Keratinocyte (primary cell): ENCODE results near the gene CATSPERZ. TPM values are rescaled to one million over a fixed set of nuclear protein-coding genes. Genes with fewer than 3 reads are reported as not detected.
A peak's percentile ranks its signal among the peaks of the same experiment; 100 is the strongest.

Experiments used
- DNase-seq: peaks from one replicate; pipeline ENCODE4 v3.0.0-alpha.2; 2011; ENCODE audit warnings: low read depth, missing footprints, low spot score
- FAIRE-seq: peaks from 2 replicates; lab custom pipeline; 2011; peaks lifted over from hg19 to GRCh38; lab: Jason Lieb, UNC
- H2AFZ ChIP-seq: 2 replicates; pipeline ENCODE4 v1.6.0; 2012; ENCODE audit warnings: low read length, control low read depth, inconsistent platforms; ENCODE audit not compliant: control insufficient read depth
- H3K27ac ChIP-seq: 2 replicates; pipeline ENCODE4 v1.5.1; 2011; ENCODE audit warnings: low read length; ENCODE audit not compliant: control insufficient read depth, insufficient read depth
- H3K27me3 ChIP-seq: 3 replicates; pipeline ENCODE4 v1.6.0; 2011; ENCODE audit warnings: low read length; ENCODE audit not compliant: control insufficient read depth, insufficient read depth; ENCODE audit errors: extremely low read depth
- H3K36me3 ChIP-seq, 2 experiments: 2 replicates in 1 of 2; 3 replicates in 1 of 2; pipeline ENCODE4 v1.5.1; 2011; ENCODE audit warnings: low read length in 2 of 2, mild to moderate bottlenecking in 1 of 2; ENCODE audit not compliant: control insufficient read depth in 2 of 2, insufficient read depth in 2 of 2; ENCODE audit errors: extremely low read depth in 1 of 2
- H3K4me1 ChIP-seq: 3 replicates; pipeline ENCODE4 v1.5.1; 2011; ENCODE audit warnings: low read length; ENCODE audit not compliant: control insufficient read depth, insufficient read depth; ENCODE audit errors: extremely low read depth
- H3K4me2 ChIP-seq: 3 replicates; pipeline ENCODE4 v1.6.0; 2011; ENCODE audit warnings: low read depth, low read length; ENCODE audit not compliant: control insufficient read depth, insufficient read depth; ENCODE audit errors: extremely low read depth
- H3K4me3 ChIP-seq, 3 experiments: fragments of 200-600 bp in 1 of 3; sonication (generic) in 1 of 3; 2 replicates in 2 of 3; 3 replicates in 1 of 3; pipeline ENCODE4 v1.5.1; 2011 to 2016; ENCODE audit warnings: low read length in 3 of 3, mild to moderate bottlenecking in 3 of 3, control low read depth in 2 of 3, inconsistent platforms in 1 of 3, low read depth in 1 of 3, mixed read lengths in 1 of 3, mixed run types in 1 of 3, moderate library complexity in 1 of 3; ENCODE audit not compliant: control insufficient read depth in 2 of 3, insufficient read depth in 2 of 3; ENCODE audit errors: extremely low read depth in 1 of 3
- H3K79me2 ChIP-seq: 2 replicates; pipeline ENCODE4 v1.6.0; 2012; ENCODE audit warnings: low read length; ENCODE audit not compliant: control insufficient read depth, insufficient read depth
- H3K9ac ChIP-seq: 3 replicates; pipeline ENCODE4 v1.6.0; 2011; ENCODE audit warnings: low read length; ENCODE audit not compliant: control insufficient read depth, insufficient read depth; ENCODE audit errors: extremely low read depth
- H3K9me1 ChIP-seq: 3 replicates; pipeline ENCODE4 v1.6.0; 2011; ENCODE audit warnings: low read length; ENCODE audit not compliant: control insufficient read depth, insufficient read depth; ENCODE audit errors: extremely low read depth
- H3K9me3 ChIP-seq: 2 replicates; pipeline ENCODE4 v1.5.1; 2012; ENCODE audit warnings: low read depth, low read length; ENCODE audit not compliant: control insufficient read depth
- H4K20me1 ChIP-seq: 3 replicates; pipeline ENCODE4 v1.6.0; 2011; ENCODE audit warnings: low read length; ENCODE audit not compliant: control insufficient read depth, insufficient read depth; ENCODE audit errors: extremely low read depth
- CTCF ChIP-seq, 3 experiments: IDR thresholded peaks in 1 of 3; conservative IDR thresholded peaks in 1 of 3; optimal IDR thresholded peaks in 1 of 3; 2 replicates in 2 of 3; 3 replicates in 1 of 3; pipeline versions ENCODE3 to v1.5.1; 2011; ENCODE audit warnings: low read length in 3 of 3, mild to moderate bottlenecking in 3 of 3, moderate library complexity in 2 of 3, control low read depth in 1 of 3, inconsistent platforms in 1 of 3; ENCODE audit not compliant: insufficient read depth in 2 of 3; ENCODE audit errors: extremely low read depth in 1 of 3
- EZH2 ChIP-seq: IDR thresholded peaks from one replicate; pipeline ENCODE4 v1.6.1; 2012; ENCODE audit warnings: inconsistent platforms, mild to moderate bottlenecking, low read length, moderate library complexity
- dilution Hi-C: fragments of 300-500 bp; cut with MboI; formaldehyde crosslinking; loops from one replicate; pipeline ENCODE4 v1.7.0; 2020; ENCODE audit warnings: low sequenced_read_pairs; ENCODE audit not compliant: extremely low pct_ligation_motif_present
- polyA plus RNA-seq, 5 experiments: library from polyadenylated mRNA; depleted of rRNA in 3 of 5; stranded (reverse) in 3 of 5; stranded (forward) in 1 of 5; unstranded in 1 of 5; fragments of >200 nt; gene quantifications; 1 replicate in 1 of 5; 2 replicates in 3 of 5; 3 replicates in 1 of 5; pipeline versions ENCODE4 v1.2.1 to v1.2.3, GENCODE V29; 2011 to 2012; ENCODE audit warnings: missing spikeins in 2 of 5, low read depth in 1 of 5, low replicate concordance in 1 of 5

Gene CATSPERZ
- polyA plus RNA-seq, 1 donor (not counting 4 experiments of a cell fraction or from before 2014, with no cell fraction given) = 0.29 TPM

- Histone ChIP-seq H2AFZ (no peak overlapping the region), H3K4me3 (peak overlapping the region in 1 of 3 experiments; percentile 70)
- DNase-seq = no peak
Observed at GRCh38 chr11:64268025-64268892, 31.9 kb upstream of the CATSPERZ start.

GRCh38 chr11:64268893-64269539, 31.1 kb upstream of the CATSPERZ start:
- Histone ChIP-seq H3K4me1 (peaks cover 55% of the 10 kb centered on the region), H3K9ac (peak overlapping the region; percentile 72), H4K20me1 (no peaks in the 10 kb centered on the region), H3K27ac (peak overlapping the region; percentile 78), H3K9me1 (no peaks in the 10 kb centered on the region), H3K4me3 (peak overlapping the region; percentile 35 to 70 (median 65)), H3K9me3 (no peaks in the 10 kb centered on the region), H2AFZ (no peak overlapping the region), H3K36me3 (peaks cover 16 to 34% of the 10 kb centered on the region in 2 experiments), H3K27me3 (no peaks in the 10 kb centered on the region), H3K79me2 (no peaks in the 10 kb centered on the region), H3K4me2 (peak overlapping the region; percentile 87)
- dilution Hi-C loops = no loop called here
- no peak for TF ChIP-seq CTCF (optimal IDR thresholded peaks at IDR 0.05 in 1 of 3, IDR thresholded peaks at IDR 0.05 in 1 of 3, conservative IDR thresholded peaks at IDR 0.05 in 1 of 3; ENCODE audit: extremely low read depth in 1 of 3, insufficient read depth in 2 of 3, low read length in 3 of 3)
- TF ChIP-seq EZH2 = no peak
- DNase-seq (no peak), FAIRE-seq (no peak)

More at GRCh38 chr11:64268025-64268892, 31.9 kb upstream of the CATSPERZ start:
- no peak for TF ChIP-seq EZH2
- no peak for TF ChIP-seq CTCF (optimal IDR thresholded peaks at IDR 0.05 in 1 of 3, IDR thresholded peaks at IDR 0.05 in 1 of 3, conservative IDR thresholded peaks at IDR 0.05 in 1 of 3; ENCODE audit: extremely low read depth in 1 of 3, insufficient read depth in 2 of 3, low read length in 3 of 3)
- Histone ChIP-seq H3K9me1 (no peaks in the 10 kb centered on the region), H4K20me1 (no peaks in the 10 kb centered on the region), H3K27ac (peak overlapping the region; percentile 78), H3K9me3 (no peaks in the 10 kb centered on the region), H3K4me2 (peak overlapping the region; percentile 87), H3K4me1 (peaks cover 56% of the 10 kb centered on the region), H3K27me3 (no peaks in the 10 kb centered on the region), H3K79me2 (no peaks in the 10 kb centered on the region), H3K36me3 (peaks cover 19 to 42% of the 10 kb centered on the region in 2 experiments), H3K9ac (peak overlapping the region; percentile 72)
- FAIRE-seq = no peak
- dilution Hi-C loops = no loop called here
